ENCODE measurements around the gene DOCK10.
"Not testable (repeated sequence)": the region's sequence is repeated elsewhere in the genome, so short reads cannot be mapped to it uniquely, and the experiment has no call there.

Gene DOCK10

DNA sequence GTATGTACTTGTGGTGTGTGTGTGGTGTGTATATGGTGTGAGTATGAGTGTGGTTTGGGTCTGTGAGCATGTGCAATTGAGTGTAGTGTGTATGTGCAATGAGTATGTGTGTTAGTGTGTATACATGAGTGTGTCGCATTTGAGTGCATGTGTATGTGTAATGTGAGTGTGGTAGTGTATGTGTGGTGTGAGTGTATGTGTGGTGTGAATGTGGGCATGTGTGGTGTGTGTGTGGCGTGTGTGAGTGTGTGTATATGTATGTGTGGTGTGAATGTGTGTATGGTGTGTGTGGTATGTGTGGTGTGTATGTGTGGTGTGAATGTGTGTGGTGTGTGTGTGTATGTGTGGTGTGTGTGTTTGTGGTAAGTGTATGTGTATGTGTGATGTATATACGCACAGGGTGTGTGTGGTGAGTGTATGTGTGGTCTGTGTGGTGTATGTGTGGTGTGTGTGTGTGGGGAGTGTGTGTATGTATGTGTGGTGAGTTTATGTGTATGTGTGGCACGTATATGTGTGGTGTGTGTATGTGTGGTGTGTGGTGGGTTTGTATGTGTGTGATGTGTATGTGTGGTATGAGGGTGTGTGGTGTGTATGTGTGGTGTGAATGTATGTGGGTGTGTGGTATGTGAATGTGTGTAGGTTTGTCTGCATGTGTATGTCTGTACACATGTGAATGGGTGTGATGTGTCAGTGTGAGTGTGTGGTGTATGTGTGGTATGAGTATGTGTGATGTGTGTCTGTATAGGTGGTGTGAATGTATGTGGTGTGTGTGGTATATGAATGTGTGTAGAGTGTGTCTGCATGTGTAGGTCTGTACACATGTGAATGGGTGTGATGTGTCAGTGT, 123.4 kb downstream of the DOCK10 start:
- DNase-seq: no peak

GRCh38 chr2:224917246-224917645, 125.0 kb downstream of the DOCK10 start:
- DNase-seq: not testable (repeated sequence)

DNA sequence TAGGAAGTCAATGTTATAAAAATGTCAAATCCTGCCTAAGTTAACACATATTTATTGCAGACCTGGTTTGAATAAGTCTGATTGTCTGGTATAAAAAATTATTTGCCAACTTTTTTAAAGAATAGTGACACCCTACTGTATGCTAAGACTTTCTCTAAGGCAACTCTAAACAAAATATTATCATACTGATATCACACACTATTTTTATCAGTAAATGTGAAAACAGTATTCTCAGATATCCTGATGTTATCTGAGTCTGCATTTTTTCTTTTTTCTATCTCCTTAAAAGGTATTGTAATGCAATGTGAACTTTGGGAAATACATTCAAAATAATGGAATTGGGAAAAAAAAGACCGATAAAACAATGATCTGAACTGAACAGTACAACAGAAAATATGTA, 127.1 kb downstream of the DOCK10 start:
- DNase-seq: no peak

GRCh38 chr2:224910574-224910925, 131.7 kb downstream of the DOCK10 start:
- no peak for DNase-seq

DNA sequence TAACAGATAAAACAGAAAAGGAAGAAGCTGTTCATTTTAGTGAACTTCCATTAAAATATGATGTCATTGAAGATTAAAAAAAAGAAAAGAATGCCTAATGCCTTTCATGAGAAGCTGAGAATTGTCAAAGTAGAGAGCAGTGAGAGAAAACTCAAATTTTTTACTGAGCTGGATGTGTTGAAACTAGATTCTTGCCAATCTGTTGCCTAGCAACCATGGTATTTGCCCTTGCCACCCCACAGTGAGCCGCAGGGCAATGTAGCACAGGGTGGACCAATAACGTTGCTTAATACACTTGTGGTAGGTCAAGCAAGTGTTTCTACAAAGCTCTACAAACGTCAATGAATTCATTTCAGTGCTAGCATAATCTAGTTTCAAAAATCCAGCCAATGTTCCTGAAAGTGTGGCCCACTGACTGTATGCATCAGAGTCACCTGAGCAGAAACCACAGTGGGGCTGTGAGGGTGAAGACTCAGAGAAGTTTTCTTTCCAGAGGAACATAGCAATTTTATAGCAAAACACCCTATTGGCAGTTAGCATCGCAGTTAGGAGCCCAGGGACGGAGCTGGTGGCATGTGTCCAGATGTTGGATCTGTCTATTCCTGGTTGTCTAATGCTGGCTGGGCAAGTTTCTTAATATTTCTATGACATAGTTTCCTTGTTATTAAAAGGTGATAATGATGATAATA, 132.2 kb downstream of the DOCK10 start:
- peak; percentile 77 for DNase-seq

- DNase-seq: no peak
These were observed 133.4 kb downstream of the DOCK10 start for GRCh38 chr2:224908818-224909217.

- peak; percentile 49 for DNase-seq
These were observed 137.9 kb downstream of the DOCK10 start for GRCh38 chr2:224904381-224904780.

DNA sequence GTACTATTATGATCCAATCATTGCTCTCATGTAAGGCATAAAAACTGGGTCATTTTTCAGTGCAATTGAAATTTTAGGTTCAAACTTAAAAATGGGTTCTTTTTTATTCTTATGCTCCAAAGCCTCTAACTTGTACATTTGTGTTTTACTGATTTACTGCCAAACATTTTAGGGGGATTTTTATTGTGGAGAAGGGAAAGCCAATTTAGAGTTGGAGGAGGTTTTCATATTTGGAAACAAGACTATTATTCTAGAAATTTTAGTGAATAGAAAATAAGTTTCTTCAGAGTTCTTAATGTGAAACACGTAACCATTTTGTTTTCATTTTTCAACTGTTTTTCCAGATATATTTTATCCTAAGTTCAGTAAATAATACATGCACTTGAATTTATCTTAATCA, 138.6 kb downstream of the DOCK10 start:
- DNase-seq: no peak

GRCh38 chr2:224901121-224901676, 141.1 kb downstream of the DOCK10 start:
- no peak for DNase-seq

DNA sequence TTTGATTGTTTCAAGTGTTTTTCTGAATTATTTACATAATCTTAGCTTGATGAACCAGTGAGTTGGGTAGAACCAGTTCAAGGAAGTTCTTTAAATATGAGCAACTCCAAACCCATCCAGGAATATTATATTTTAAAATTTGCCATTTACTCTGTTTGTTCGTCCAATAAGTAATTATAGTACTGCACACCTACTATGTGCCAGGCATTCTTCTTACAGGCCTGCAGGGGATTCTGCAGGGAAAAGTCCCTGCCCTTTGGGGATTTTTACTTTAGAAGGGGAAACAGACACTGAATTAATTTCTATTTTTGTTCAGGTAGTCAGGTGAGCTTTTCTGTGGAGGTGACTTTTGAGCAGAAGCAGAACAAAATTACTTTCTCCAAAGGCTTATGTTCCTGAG, 146.9 kb downstream of the DOCK10 start:
- DNase-seq: no peak

DNA sequence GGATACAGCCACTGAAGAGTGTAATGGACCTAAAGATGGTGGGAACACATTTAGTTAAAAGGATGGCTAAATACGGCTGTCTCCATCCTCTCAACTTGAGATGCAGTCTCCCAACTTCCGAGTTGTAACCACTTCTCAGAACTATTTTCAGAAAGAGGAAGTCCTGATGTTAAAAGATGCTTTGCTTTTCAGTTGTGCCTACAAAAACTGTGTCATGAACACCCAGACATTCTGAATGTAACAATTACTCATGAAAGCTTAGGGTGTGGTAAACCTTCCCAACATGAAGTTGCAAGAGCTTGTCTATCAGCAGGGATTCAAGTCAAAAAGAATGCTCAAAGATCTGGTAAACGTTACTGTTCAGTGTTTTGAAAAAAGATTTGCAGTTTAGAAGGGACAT, 147.9 kb downstream of the DOCK10 start:
- DNase-seq: no peak

DNA sequence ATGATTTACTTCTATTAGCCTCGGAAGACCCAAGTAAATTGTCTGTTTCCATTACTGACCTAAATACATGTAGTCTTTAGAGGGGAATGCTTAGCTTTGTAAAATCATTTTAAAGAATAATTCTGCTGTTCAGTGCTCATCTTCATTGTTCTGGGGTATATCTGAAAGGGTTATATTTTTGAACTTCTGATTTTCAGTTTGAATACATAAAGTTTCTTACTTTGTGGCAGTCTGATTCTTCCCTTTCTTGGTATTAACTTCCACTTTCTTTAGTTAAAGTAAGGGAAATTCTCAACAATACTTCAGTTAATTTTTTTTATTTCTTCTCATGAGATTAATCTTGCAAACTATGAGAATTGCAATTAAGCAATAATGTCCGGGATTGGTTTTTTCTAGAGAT, 148.4 kb downstream of the DOCK10 start:
- DNase-seq: no peak

GRCh38 chr2:224892574-224893204, 149.6 kb downstream of the DOCK10 start:
- DNase-seq: no peak

- no peak for DNase-seq
These were observed 151.9 kb downstream of the DOCK10 start for GRCh38 chr2:224890372-224890771.

DNA sequence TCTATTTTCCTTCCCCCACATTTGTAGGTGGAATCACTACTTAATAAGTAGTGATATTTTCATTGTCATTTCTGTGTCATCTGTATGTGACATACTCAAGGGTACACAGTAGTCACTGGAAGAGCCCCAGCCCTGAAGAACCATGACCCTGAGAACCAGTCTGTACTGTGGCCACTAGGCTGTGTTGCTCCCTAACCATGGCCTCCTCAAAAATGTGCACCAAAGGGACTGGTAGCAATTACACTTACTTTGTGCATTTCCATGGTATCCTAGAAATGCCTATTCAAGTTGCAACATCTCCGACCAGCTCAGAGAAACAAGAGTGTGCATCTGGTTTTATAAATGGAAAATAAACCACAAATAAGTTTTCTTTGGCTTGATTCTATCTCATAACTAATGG, 155.1 kb downstream of the DOCK10 start:
- DNase-seq: peak; percentile 89

GRCh38 chr2:224885836-224886547, 156.3 kb downstream of the DOCK10 start:
- peak; percentile 84 for DNase-seq

DNA sequence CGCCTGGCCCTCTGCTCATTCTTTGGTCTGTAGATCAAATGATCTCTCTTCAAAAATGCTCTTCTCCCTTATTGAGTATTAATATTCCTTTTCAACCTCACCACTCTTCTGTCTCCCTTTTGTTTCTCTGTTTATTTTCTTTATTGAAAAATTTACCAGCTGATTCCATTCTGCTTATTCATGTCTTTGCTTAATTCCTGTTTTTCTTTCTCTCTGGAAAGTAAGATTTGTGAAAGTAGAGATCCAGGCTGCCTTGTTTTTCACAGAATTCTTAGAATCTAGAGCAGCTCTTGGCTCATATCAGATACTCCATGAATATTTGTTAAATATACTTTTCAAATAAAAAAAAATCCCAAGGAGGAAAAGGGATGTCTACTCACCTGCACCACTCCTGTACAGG, 157.0 kb downstream of the DOCK10 start:
- peak; percentile 43 for DNase-seq

- DNase-seq: no peak
These were observed 158.1 kb downstream of the DOCK10 start for GRCh38 chr2:224884188-224884587.

- DNase-seq: no peak
These were observed 158.6 kb downstream of the DOCK10 start for GRCh38 chr2:224883700-224884099.

- no peak for DNase-seq
These were observed 159.1 kb downstream of the DOCK10 start for GRCh38 chr2:224883172-224883516.

DNA sequence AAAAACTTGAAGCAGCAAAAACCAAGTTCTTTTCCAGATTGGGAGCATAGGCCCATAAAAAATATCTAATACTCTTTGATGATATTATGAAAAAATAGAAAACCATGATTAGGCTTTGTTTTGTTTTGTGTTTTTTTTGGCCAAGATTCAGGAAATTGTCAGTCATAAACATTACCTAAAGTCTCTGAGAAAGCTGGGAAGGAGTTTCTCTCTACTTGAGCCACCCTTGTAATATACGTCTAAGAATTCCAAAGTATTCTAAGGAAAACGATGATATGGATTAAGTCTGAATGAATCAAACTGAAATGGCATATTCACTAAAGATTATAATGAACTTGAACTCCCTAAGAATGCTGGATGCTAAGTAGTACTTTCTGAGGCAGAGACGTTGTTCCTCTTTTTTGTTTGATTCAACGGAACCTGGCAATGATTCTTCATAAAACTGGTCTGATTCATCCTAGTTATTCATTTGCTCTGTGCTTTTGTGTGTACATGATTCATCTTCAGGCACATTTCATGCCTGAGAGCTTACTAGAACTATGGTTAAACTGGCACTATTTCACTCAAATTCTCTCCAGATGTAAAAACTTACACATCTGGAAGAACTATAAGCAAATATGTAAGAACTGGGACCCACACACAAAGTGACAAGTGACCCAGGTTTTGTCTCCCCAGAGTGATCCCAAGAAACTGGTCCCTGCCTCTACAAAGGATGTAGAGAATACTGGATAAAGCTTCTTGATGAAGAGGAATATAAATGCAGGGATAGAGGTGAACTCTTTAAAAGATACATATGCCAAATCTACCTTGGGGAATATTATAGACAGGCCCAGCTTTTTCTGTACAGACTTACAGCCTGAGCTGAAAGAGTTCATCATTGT, 159.7 kb downstream of the DOCK10 start:
- peak; percentile 89 for DNase-seq

- no peak for DNase-seq
These were observed 160.4 kb downstream of the DOCK10 start for GRCh38 chr2:224881846-224882245.
